ENCODE measurements around the gene SMYD4. TPM values are rescaled to one million over a fixed set of nuclear protein-coding genes. Genes with fewer than 3 reads are reported as not detected.

SMYD4 gene
- total RNA-seq, 2 donors from 2014 or later: 13.6 to 14.7 TPM

DNA sequence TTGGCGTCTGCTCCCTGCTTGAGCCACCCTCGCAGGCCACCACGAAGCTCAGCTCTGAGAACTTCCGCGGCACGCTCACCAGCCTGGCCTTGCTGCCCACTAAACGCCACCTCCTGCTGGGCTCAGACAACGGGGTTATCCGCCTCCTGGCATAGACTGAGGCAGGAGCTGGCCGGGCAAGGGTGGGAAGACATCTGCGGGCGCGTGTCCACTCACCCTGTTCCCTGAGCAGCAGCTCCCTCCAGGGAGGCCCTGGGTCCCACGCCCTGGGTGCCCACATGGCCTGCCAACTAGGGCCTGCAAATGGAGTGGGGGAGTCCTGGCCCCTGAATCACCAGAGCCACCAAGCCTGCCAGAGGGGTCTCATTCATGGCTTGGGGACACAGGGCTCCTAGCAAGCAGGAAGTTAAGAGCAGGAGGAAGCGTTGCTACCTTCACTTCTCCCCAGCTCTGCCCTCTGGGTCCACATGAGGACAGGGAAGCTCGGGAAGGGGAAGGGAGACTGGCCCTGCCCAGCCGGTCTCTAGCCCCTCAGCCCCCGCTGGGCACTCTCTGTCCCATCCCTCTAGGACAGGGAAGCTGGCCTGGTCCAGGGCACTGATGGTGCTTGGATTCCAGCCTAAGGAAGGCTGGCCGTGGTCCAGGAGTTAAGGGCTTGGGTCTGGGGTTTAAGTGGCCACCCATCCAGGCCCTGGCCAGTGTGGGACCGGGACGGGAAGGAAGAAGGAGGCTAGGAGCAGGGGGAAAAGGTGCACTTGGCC, 92.0 kb downstream of the SMYD4 start:
- Histone ChIP-seq H3K4me3 (no peak overlapping the region), H3K36me3 (peaks cover 0 to 14% of the 10 kb centered on the region in 2 donors), H3K9me3 (no peaks in the 10 kb centered on the region), H3K27ac (no peak overlapping the region), H3K4me1 (replicated peaks) (no peaks in the 10 kb centered on the region), H3K27me3 (replicated peaks; ENCODE audit: insufficient read depth) (no peaks in the 10 kb centered on the region)
- no peak for TF ChIP-seq POLR2AphosphoS5 (IDR thresholded peaks at IDR 0.05)
- no peak for TF ChIP-seq POLR2A (IDR thresholded peaks at IDR 0.05)
- TF ChIP-seq, protein P1, sequence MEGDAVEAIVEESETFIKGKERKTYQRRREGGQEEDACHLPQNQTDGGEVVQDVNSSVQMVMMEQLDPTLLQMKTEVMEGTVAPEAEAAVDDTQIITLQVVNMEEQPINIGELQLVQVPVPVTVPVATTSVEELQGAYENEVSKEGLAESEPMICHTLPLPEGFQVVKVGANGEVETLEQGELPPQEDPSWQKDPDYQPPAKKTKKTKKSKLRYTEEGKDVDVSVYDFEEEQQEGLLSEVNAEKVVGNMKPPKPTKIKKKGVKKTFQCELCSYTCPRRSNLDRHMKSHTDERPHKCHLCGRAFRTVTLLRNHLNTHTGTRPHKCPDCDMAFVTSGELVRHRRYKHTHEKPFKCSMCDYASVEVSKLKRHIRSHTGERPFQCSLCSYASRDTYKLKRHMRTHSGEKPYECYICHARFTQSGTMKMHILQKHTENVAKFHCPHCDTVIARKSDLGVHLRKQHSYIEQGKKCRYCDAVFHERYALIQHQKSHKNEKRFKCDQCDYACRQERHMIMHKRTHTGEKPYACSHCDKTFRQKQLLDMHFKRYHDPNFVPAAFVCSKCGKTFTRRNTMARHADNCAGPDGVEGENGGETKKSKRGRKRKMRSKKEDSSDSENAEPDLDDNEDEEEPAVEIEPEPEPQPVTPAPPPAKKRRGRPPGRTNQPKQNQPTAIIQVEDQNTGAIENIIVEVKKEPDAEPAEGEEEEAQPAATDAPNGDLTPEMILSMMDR (IDR thresholded peaks at IDR 0.05): no peak
- no peak for DNase-seq (ENCODE audit: low spot score)
- intact Hi-C loops (cut with DNase I): no loop called here
- 89% methylated on average over 21 of the region's 21 CpGs for WGBS

DNA sequence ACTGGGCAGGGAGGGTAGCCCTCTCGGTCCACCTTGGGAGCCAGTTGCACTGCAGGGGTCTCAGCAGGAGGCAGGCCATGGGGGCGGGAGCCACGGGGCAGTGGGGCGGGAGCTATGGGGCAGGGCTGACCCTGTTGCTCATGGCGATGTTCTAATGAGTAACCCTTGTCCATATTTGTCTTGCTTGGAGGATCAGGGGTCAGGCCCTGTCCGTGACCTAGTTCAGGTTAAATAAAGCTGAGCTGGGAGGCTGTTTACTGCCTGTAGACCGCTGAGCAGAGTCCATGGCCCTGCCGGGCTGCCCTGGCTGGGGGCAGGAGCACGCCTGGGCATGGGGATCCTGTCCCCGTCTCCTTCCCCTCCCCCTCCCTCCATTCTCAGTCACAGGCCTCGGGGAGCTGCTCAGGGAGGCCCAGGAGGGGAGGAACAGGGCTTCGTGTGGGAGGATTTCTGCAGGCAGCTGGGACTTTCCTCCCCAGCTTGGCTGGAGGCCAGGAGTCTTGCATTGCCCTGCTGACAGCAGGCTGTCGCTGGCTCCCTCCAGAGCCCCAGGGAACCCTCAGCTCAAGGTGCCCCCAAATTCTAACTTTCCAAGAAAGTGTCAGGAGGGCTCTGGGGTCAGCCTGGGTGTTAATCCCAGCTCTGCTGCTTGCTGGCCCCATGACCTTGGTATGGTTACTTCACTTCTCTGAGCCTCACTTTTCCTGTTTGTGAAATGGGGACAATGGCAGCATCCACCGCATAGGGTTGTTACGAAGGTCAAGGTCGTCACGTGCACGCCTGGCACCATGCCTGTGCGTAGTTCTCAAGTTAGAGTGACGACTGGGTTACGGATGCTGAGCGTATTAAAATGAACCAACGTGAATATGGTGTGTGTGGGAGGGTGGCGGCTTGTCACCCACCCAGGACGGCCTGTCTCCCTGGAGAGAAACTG, 93.1 kb downstream of the SMYD4 start:
- peaks cover 0 to 17% of the 10 kb centered on the region in 2 donors for H3K36me3 ChIP-seq
- WGBS: 61% methylated on average over 25 of the region's 25 CpGs

DNA sequence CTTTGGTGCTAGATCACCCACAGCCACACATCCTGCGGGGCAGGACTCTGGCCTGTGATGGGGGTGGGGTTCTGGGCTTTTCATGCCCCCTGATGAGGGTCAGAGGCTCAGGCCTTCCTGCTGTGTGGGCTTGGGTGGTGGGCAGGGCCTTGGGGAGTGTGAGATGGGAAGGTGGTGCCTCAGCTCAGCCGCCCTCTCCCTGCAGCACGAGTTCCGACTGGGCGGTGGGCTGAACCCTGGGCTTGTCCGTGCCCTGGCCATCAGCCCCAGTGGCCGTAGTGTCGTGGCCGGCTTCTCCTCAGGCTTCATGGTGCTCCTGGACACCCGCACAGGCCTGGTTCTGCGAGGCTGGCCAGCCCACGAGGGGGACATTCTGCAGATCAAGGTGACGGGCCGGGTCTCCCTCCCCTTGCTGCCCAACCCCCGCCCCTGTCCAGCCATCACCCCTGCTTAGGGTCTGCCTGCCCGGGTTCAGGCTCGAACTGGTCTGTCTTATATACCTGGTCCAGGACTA, 93.8 kb downstream of the SMYD4 start:
- H3K27ac ChIP-seq: no peak overlapping the region

More for the DNA sequence above, 93.1 kb downstream of the SMYD4 start:
- DNase-seq (ENCODE audit: low spot score): no peak
- Histone ChIP-seq H3K4me3 (no peak overlapping the region), H3K9me3 (no peaks in the 10 kb centered on the region), H3K27ac (no peak overlapping the region), H3K4me1 (replicated peaks) (no peaks in the 10 kb centered on the region), H3K27me3 (replicated peaks; ENCODE audit: insufficient read depth) (no peaks in the 10 kb centered on the region)
- intact Hi-C loops (cut with DNase I): no loop called here
- TF ChIP-seq POLR2AphosphoS5 (IDR thresholded peaks at IDR 0.05) (no peak), POLR2A (IDR thresholded peaks at IDR 0.05) (no peak)
- TF ChIP-seq, protein P1 (IDR thresholded peaks at IDR 0.05): no peak

DNA sequence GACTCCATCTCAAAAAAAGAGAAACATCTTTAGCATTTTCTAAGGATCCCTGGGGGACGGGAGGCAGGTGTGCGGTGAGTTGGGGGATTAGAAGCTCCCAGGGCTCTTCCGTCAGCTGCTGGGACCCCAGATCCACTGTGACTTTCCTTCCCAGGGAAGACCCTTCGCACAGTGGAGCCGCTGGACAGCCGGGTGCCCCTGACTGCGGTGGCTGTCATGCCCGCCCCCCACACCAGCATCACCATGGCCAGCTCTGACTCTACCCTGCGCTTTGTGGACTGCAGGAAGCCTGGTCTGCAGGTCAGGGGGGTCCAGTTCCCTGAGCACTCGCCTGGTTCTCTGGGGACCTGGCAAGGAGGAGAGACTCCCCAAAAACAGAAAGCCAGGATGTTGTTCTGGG, 94.3 kb downstream of the SMYD4 start:
- no peaks in the 10 kb centered on the region for H3K9me3 ChIP-seq
- no peaks in the 10 kb centered on the region for H3K27me3 ChIP-seq (replicated peaks; ENCODE audit: insufficient read depth)
- intact Hi-C loops (cut with DNase I): no loop called here
- H3K4me3 ChIP-seq: no peak overlapping the region
- DNase-seq (ENCODE audit: low spot score): no peak
- 95% methylated on average over 10 of the region's 10 CpGs for WGBS
- H3K27ac ChIP-seq: no peak overlapping the region
- peaks cover 12% of the 10 kb centered on the region for H3K4me1 ChIP-seq (replicated peaks)
- peaks cover 0 to 17% of the 10 kb centered on the region in 2 donors for H3K36me3 ChIP-seq
- TF ChIP-seq, protein P1 (IDR thresholded peaks at IDR 0.05): no peak
- no peak for TF ChIP-seq POLR2A (IDR thresholded peaks at IDR 0.05)
- no peak for TF ChIP-seq POLR2AphosphoS5 (IDR thresholded peaks at IDR 0.05)

More for the DNA sequence above, 93.8 kb downstream of the SMYD4 start:
- TF ChIP-seq, protein P1 (IDR thresholded peaks at IDR 0.05): no peak
- intact Hi-C loops (cut with DNase I): no loop called here
- DNase-seq (ENCODE audit: low spot score): no peak
- Histone ChIP-seq H3K4me3 (no peak overlapping the region), H3K36me3 (peaks cover 0 to 17% of the 10 kb centered on the region in 2 donors), H3K27me3 (replicated peaks; ENCODE audit: insufficient read depth) (no peaks in the 10 kb centered on the region), H3K4me1 (replicated peaks) (peaks cover 7% of the 10 kb centered on the region), H3K9me3 (no peaks in the 10 kb centered on the region)
- 86% methylated on average over 16 of the region's 17 CpGs for WGBS

Measured in prostate gland (tissue), 2 donors.